ENCODE results near the gene RIMKLA.

RIMKLA gene

GRCh38 chr1:42372796-42373195 is 7.8 kb upstream of the RIMKLA start:
- no peak for DNase-seq

GRCh38 chr1:42379794-42380585 is 602 bp upstream of the RIMKLA start:
- no peak for DNase-seq

GRCh38 chr1:42381280-42381673 is 685 bp downstream of the RIMKLA start:
- no peak for DNase-seq

GRCh38 chr1:42385283-42385682 is 4.7 kb downstream of the RIMKLA start:
- no peak for DNase-seq

DNA sequence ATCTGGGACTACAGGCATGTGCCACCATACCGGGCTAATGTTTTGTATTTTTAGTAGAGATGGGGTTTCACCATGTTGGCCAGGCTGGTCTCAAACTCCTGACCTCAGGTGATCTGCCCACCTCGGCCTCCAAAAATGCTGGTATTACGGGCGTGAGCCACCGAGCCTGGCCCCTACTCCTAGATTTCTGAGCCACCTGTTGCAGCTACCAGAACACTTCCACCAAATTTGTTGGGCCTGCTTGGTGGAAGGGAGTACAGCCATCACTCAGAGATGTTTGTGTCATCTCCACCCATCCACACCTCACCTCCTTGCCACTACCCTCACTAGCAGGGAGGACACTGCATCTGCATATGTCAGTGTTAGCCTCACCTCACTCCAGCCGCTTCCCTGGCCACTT is 5.5 kb downstream of the RIMKLA start:
- no peak for DNase-seq

GRCh38 chr1:42392255-42392654 is 11.7 kb downstream of the RIMKLA start:
- DNase-seq: peak in 1 of 2 experiments; percentile 42

- DNase-seq: no peak
Measured at GRCh38 chr1:42392967-42393848, 12.6 kb downstream of the RIMKLA start.

DNA sequence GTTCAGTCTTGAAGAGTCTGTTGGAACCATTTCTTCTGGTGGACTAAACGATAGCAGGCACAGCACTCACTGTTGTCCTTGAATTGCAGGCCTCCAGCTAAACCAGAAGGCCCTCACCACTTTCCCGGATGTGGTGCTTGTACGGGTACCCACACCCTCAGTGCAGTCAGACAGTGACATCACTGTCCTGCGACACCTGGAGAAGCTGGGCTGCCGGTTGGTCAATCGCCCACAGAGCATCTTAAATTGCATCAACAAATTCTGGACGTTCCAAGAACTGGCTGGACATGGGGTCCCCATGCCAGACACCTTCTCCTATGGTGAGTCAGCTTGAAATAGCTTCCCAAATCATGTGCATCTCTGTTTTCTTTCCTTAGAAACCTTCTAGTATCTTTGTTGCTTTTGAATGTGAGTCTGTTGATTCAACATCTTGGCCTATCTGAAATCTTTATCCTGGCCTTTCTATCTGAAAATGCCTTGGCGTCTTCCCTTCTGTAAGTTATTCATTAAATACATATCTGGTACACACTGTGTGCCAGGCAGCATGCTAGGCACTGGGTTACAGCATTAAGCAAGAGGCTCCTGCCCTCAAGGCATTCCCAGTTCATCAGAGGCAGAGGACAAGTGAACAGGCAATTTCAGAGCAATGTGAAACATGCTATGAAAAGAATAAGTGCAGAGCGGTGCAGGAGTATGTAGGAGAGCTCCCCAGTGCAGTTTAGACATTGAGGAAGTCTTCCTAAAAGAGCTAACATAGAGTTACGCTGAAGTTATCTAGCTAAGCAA is 18.9 kb downstream of the RIMKLA start:
- DNase-seq: no peak

GRCh38 chr1:42403880-42404400 is 23.3 kb downstream of the RIMKLA start:
- no peak for DNase-seq

GRCh38 chr1:42414551-42415496 is 34.2 kb downstream of the RIMKLA start:
- no peak for DNase-seq

DNA sequence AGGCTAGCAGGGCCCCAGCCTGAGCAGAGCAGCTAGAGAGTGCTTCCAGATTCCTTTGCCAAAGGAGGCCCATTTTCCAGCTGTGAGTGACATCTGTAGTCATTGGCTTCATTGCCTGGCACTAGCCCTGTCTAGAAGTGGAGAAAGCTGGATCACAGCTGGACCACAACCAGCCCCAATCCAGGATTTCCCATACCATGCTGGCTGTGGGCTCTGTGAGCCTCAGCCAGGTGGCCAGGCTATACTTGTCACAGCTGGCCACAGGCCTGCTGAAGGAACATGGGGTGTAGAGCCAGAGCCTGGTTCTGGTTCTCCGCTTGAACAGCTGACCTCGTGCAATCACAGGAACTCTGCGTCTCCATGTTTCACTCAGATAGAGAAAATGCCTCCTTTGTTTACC is 36.6 kb downstream of the RIMKLA start:
- no peak for DNase-seq

GRCh38 chr1:42418516-42418915 is 37.9 kb downstream of the RIMKLA start:
- DNase-seq: no peak

GRCh38 chr1:42419126-42419821 is 38.7 kb downstream of the RIMKLA start:
- DNase-seq: no peak

GRCh38 chr1:42420121-42420520 is 39.5 kb downstream of the RIMKLA start:
- DNase-seq: no peak

DNA sequence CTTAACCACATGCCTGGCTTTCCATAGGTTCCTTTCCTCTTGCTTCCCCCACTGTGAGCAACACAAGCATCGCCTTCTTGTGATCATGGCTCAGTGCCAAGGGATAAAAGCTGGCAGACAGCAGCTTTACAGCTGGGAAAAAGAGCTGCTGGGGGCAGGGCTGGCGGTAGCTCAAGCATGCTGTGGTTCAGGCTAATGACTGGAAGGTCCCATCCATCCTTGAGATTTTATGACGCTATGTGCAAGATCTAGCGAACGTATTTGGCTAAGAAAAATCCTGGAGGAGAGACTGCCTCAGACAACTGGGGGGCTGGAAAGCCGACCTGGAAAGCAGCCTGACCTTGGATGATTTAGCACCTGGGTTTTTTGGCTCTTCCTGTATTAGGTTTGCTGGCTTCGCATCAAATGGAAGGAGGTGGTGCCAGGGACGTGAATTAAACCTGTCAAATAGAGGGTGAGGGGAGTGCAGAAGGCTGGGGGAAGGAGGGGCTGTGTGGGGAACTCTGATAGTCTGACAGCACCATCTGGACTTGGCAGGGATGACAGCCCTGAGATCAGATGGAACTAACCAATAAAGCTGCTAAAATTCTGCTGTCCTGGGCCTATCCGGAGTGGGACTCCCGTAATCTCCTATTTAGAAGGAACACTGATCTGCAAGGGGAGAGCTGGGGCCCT is 40.5 kb downstream of the RIMKLA start:
- peak; percentile 77 to 93 for DNase-seq

DNA sequence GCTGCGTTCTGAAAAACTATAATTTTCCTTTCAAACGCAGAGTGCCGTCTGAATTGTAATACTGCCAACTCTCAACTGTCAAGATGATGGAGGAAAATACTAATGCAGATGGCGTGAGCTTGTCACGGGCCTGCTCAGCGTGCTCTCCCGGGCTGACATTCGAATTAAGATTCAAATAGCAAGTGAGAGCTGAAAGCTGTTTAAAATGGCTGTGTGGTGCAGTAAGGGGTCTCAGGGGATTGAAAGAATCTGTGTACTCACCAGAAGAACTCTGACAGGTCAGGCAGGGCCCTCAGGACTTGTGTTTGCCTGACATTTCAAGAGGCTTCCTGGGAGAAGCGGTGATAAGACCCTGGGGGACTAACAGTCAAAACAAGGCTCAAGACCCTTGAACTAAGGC is 42.1 kb downstream of the RIMKLA start:
- DNase-seq: peak; percentile 58 to 71

- peak; percentile 83 to 85 for DNase-seq
Measured at GRCh38 chr1:42423681-42424080, 43.1 kb downstream of the RIMKLA start.

GRCh38 chr1:42424201-42424600 is 43.6 kb downstream of the RIMKLA start:
- DNase-seq: no peak

GRCh38 chr1:42427240-42427639 is 46.6 kb downstream of the RIMKLA start:
- no peak for DNase-seq

DNA sequence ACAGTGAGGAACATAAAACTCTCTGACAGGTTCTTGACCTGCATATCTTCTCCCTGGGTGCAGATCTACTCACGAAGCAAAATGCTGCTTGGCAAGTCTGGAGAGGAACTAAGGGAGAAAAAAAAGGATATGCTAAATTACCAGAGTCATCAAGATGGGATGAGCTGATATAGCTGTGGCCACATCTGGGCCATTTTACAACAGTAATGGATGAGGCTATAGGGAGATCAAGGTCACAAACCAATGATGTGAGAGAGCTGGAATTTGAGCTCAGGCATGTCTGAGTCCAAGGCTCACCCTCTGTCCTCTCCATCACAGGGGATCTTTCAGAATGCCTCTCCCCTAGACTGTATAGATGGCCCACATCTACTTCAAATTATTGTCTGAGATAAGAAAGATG is 49.0 kb downstream of the RIMKLA start:
- no peak for DNase-seq
